Measurements from ENCODE around the gene USP3. TPM values are rescaled to one million over a fixed set of nuclear protein-coding genes. Genes with fewer than 3 reads are reported as not detected.
A peak's percentile ranks its signal among the peaks of the same experiment; 100 is the strongest.
"Not testable (repeated sequence)": the region's sequence is repeated elsewhere in the genome, so short reads cannot be mapped to it uniquely, and the experiment has no call there.

USP3 gene
- total RNA-seq, 1 donor from 2014 or later, result 62.5 TPM

GRCh38 chr15:63611177-63611576, 106.8 kb downstream of the USP3 start:
- peak overlapping the region; percentile 67 for H3K27ac ChIP-seq
- ATAC-seq (no peak), DNase-seq (no peak)
- intact Hi-C loops (cut with DNase I), result no loop called here
- H3K27me3 ChIP-seq, result no peaks in the 10 kb centered on the region
- H3K36me3 ChIP-seq, result peaks cover 71% of the 10 kb centered on the region
- H3K4me3 ChIP-seq, result no peak overlapping the region
- TF ChIP-seq CTCF (IDR thresholded peaks at IDR 0.05), result no peak
- H3K9me3 ChIP-seq, result no peaks in the 10 kb centered on the region
- peaks cover 18% of the 10 kb centered on the region for H3K4me1 ChIP-seq

DNA sequence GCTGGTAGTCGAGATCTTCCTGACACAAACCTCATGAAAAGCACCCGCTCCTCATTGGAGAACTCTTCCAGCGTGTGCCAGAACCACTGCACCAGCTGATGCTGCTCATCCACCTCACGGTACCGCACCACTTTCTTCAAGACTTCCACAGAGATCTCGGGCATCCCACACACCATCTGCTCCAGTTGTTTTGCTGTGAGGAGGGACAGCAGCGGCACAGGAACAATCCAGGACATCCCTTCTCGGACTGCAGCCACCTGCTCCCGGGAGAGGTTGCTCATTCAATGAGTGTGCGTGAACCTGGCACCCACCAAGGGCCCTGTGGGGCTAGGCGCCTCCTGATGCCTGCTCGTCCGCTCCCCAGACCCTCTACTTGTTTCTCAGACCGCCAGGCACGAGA, 107.9 kb downstream of the USP3 start:
- DNase-seq (no peak), ATAC-seq (no peak)
- intact Hi-C loops (cut with DNase I), result no loop called here
- Histone ChIP-seq H3K36me3 (peaks cover 73% of the 10 kb centered on the region), H3K4me3 (no peak overlapping the region), H3K27me3 (no peaks in the 10 kb centered on the region), H3K9me3 (no peaks in the 10 kb centered on the region), H3K27ac (no peak overlapping the region), H3K4me1 (peaks cover 14% of the 10 kb centered on the region)
- TF ChIP-seq CTCF (IDR thresholded peaks at IDR 0.05), result no peak

GRCh38 chr15:63615935-63616334, 111.5 kb downstream of the USP3 start:
- Histone ChIP-seq H3K9me3 (no peaks in the 10 kb centered on the region), H3K4me3 (no peak overlapping the region), H3K27me3 (no peaks in the 10 kb centered on the region), H3K27ac (no peak overlapping the region), H3K4me1 (peaks cover 3% of the 10 kb centered on the region), H3K36me3 (peaks cover 48% of the 10 kb centered on the region)
- ATAC-seq (no peak), DNase-seq (no peak)
- intact Hi-C loops (cut with DNase I), result no loop called here
- TF ChIP-seq CTCF (IDR thresholded peaks at IDR 0.05), result no peak

DNA sequence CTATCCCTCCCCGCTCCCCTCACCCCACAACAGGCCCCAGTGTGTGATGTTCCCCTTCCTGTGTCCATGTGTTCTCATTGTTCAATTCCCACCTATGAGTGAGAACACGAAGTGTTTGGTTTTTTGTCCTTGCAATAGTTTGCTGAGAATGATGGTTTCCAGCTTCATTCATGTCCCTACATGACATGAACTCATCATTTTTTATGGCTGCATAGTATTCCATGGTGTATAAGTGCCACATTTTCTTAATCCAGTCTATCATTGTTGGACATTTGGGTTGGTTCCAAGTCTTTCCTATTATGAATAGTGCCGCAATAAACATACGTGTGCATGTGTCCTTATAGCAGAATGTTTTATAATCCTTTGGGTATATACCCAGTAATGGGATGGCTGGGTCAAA, 112.8 kb downstream of the USP3 start:
- H3K9me3 ChIP-seq; H3K4me1 ChIP-seq; ATAC-seq; intact Hi-C loops (cut with DNase I); H3K4me3 ChIP-seq; H3K27me3 ChIP-seq; DNase-seq; H3K27ac ChIP-seq: not testable (repeated sequence)
- H3K36me3 ChIP-seq, result peaks cover 51% of the 10 kb centered on the region

DNA sequence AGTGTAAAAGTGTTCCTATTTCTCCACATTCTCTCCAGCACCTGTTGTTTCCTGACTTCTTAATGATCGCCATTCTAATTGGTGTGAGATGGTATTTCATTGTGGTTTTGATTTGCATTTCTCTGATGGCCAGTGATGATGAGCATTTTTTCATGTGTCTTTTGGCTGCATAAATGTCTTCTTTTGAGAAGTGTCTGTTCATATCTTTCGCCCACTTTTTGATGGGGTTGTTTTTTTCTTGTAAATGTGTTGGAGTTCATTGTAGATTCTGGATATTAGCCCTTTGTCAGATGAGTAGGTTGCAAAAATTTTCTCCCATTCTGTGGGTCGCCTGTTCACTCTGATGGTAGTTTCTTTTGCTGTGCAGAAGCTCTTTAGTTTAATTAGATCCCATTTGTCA, 113.2 kb downstream of the USP3 start:
- intact Hi-C loops (cut with DNase I); H3K4me1 ChIP-seq; H3K27me3 ChIP-seq; H3K9me3 ChIP-seq; DNase-seq; ATAC-seq; H3K27ac ChIP-seq; H3K4me3 ChIP-seq: not testable (repeated sequence)
- peaks cover 51% of the 10 kb centered on the region for H3K36me3 ChIP-seq

DNA sequence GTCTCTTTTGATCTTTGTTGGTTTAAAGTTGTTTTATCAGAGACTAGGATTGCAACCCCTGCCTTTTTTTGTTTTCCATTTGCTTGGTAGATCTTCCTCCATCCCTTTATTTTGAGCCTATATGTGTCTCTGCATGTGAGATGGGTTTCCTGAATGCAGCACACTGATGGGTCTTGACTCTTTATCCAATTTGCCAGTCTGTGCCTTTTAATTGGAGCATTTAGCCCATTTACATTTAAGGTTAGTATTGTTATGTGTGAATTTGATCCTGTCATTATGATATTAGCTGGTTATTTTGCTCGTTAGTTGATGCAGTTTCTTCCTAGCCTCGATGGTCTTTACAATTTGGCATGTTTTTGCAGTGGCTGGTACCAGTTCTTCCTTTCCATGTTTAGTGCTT, 116.4 kb downstream of the USP3 start:
- peaks cover 54% of the 10 kb centered on the region for H3K36me3 ChIP-seq
- H3K4me3 ChIP-seq; H3K27ac ChIP-seq; H3K27me3 ChIP-seq; H3K9me3 ChIP-seq; DNase-seq; ATAC-seq; H3K4me1 ChIP-seq; intact Hi-C loops (cut with DNase I): not testable (repeated sequence)

DNA sequence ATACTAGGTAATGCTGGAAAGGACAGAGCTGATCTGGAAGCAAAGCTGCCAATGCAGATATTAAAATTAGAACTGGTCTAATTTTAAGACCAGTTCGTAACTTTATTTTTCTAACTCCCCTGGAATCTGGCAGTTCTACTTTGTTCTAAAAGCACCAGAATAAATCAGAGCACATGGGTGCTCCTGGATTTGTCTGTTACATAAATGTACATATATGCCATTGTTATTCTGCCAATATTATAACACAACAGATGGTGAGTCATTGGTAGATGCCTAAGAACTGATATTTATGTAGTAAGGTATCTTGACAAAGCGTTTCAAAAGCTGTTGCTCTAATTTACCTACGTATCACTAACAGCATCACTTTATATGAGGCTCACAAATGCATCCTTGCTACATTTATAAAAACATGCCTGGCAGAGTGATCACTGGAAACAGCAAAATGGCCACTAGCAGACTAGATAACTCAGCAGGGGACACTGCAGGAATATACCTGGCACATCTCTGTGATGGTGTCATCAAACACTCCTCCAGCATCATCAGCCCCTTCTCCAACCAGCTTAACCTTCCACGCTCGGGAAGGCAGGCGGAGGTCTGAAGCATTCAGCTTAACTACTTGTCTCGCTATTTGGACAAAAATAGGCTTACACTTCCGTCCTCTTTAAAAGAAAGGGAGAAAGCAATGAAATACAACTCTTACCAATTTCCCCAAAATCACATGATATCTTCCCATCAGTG, 119.0 kb downstream of the USP3 start:
- Histone ChIP-seq H3K27ac (no peak overlapping the region), H3K27me3 (no peaks in the 10 kb centered on the region), H3K4me3 (no peak overlapping the region), H3K36me3 (peaks cover 72% of the 10 kb centered on the region), H3K4me1 (no peaks in the 10 kb centered on the region), H3K9me3 (no peaks in the 10 kb centered on the region)
- DNase-seq (no peak), ATAC-seq (no peak)
- intact Hi-C loops (cut with DNase I), result no loop called here
- no peak for TF ChIP-seq CTCF (IDR thresholded peaks at IDR 0.05)

Data from upper lobe of right lung (tissue), 1 donor.